Astrocyte of the spinal cord (primary cell): Measurements from ENCODE around the gene SHISAL1.

ENCODE experiments used
- DNase-seq: peaks from one replicate; pipeline ENCODE4 v3.0.0; 2011; ENCODE audit warnings: low read depth, low spot score
- H3K4me3 ChIP-seq: 2 replicates; pipeline ENCODE4 v1.5.1; 2011; ENCODE audit warnings: low read depth, mild to moderate bottlenecking, low read length, moderate library complexity
- CTCF ChIP-seq: IDR thresholded peaks from 2 replicates; pipeline ENCODE4 v1.5.1; 2012; ENCODE audit warnings: low read depth, mild to moderate bottlenecking, low read length, inconsistent platforms
- in situ Hi-C: cut with HindIII; loops from 2 replicates; pipeline ENCODE4 v1.10.0; 2017; ENCODE audit warnings: low sequenced_read_pairs

The SHISAL1 gene

GRCh38 chr22:44197271-44197670 lies 115.5 kb downstream of the SHISAL1 start:
- TF ChIP-seq CTCF: no peak
- DNase-seq: no peak

GRCh38 chr22:44196731-44197131 lies 116.0 kb downstream of the SHISAL1 start:
- no peak for DNase-seq
- H3K4me3 ChIP-seq: no peak overlapping the region
- in situ Hi-C loops: no loop called here
- no peak for TF ChIP-seq CTCF

More at GRCh38 chr22:44197271-44197670, 115.5 kb downstream of the SHISAL1 start:
- in situ Hi-C loops: no loop called here
- no peak overlapping the region for H3K4me3 ChIP-seq

- TF ChIP-seq CTCF: no peak
- no peak overlapping the region for H3K4me3 ChIP-seq
- DNase-seq: no peak
- in situ Hi-C loops: no loop called here
Observed at GRCh38 chr22:44196241-44196640, 116.5 kb downstream of the SHISAL1 start.

- no peak for TF ChIP-seq CTCF
- no peak overlapping the region for H3K4me3 ChIP-seq
- in situ Hi-C loops: no loop called here
- no peak for DNase-seq
Observed at GRCh38 chr22:44195189-44195871, 117.4 kb downstream of the SHISAL1 start.

GRCh38 chr22:44194569-44194968 lies 118.2 kb downstream of the SHISAL1 start:
- no peak for TF ChIP-seq CTCF
- in situ Hi-C loops: no loop called here
- DNase-seq: no peak
- H3K4me3 ChIP-seq: no peak overlapping the region
